Liver (tissue), 3 donors: ENCODE data around the gene GRID1.

ENCODE experiments used
- HNF4A ChIP-seq, 2 donors: conservative IDR thresholded peaks; 2 replicates each; pipeline ENCODE4 v1.6.1; 2016; ENCODE audit warnings: antibody characterized with exemption in 2 of 2, mild to moderate bottlenecking in 2 of 2
- JUND ChIP-seq, 2 donors: IDR thresholded peaks; 2 replicates each; pipeline ENCODE4 v1.6.1; 2016; ENCODE audit warnings: antibody characterized with exemption in 2 of 2
- RAD21 ChIP-seq, 2 donors: IDR thresholded peaks; 2 replicates each; pipeline ENCODE4 v1.6.1; 2016; ENCODE audit warnings: antibody characterized with exemption in 2 of 2, mild to moderate bottlenecking in 2 of 2
- SP1 ChIP-seq: IDR thresholded peaks from 2 replicates; pipeline ENCODE4 v1.6.1; 2018; ENCODE audit warnings: antibody characterized with exemption, mild to moderate bottlenecking
- TF ChIP-seq, protein P1 (sequence below): fragments of 150-350 bp; IDR thresholded peaks from 2 replicates; pipeline ENCODE4 v1.5.1; 2017; ENCODE audit warnings: improper control_type of control experiment, low read depth, low read length; ENCODE audit not compliant: missing input control
- TF ChIP-seq, protein P2 (sequence below): IDR thresholded peaks from 2 replicates; pipeline ENCODE4 v1.6.1; 2016; ENCODE audit warnings: antibody characterized with exemption
- donor health status: healthy.
- donor health status: healthy.

DNA sequence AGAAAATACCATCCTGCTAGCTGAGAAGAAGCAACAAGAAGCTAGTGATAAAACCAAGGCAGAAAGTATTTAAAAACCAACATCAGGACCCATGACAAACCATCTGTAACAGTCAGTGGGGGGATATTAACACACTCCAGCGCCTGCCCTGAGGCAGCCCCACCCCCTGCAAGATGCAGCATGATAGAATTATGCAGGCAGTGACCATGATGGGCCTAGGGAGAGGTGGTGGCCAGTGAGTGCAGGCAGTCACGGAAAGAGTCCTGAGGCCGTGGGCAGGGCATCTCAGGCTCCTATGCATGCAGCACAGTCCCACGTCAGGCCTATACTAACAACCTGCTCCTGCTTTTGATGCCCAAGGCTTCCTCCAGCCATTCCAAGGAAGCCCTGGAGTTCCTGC lies 686.9 kb downstream of the GRID1 start:
- TF ChIP-seq HNF4A (conservative IDR thresholded peaks at IDR 0.05): no peak
- TF ChIP-seq, protein P1, sequence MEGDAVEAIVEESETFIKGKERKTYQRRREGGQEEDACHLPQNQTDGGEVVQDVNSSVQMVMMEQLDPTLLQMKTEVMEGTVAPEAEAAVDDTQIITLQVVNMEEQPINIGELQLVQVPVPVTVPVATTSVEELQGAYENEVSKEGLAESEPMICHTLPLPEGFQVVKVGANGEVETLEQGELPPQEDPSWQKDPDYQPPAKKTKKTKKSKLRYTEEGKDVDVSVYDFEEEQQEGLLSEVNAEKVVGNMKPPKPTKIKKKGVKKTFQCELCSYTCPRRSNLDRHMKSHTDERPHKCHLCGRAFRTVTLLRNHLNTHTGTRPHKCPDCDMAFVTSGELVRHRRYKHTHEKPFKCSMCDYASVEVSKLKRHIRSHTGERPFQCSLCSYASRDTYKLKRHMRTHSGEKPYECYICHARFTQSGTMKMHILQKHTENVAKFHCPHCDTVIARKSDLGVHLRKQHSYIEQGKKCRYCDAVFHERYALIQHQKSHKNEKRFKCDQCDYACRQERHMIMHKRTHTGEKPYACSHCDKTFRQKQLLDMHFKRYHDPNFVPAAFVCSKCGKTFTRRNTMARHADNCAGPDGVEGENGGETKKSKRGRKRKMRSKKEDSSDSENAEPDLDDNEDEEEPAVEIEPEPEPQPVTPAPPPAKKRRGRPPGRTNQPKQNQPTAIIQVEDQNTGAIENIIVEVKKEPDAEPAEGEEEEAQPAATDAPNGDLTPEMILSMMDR: no peak
- no peak for TF ChIP-seq RAD21 (IDR thresholded peaks at IDR 0.05)
- TF ChIP-seq SP1: no peak
- no peak for TF ChIP-seq JUND (IDR thresholded peaks at IDR 0.05)
- TF ChIP-seq, protein P2, sequence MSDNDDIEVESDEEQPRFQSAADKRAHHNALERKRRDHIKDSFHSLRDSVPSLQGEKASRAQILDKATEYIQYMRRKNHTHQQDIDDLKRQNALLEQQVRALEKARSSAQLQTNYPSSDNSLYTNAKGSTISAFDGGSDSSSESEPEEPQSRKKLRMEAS: no peak
